GM21360 (cell line): ENCODE measurements around the gene GRIA1.

Experiments used
- ATAC-seq: cut with Tn5 transposase; IDR thresholded peaks from one replicate; pipeline ENCODE4 v1.9.1; 2021; ENCODE audit warnings: mild to moderate bottlenecking, moderate library complexity; ENCODE audit not compliant: unreplicated experiment

GRIA1 gene

DNA sequence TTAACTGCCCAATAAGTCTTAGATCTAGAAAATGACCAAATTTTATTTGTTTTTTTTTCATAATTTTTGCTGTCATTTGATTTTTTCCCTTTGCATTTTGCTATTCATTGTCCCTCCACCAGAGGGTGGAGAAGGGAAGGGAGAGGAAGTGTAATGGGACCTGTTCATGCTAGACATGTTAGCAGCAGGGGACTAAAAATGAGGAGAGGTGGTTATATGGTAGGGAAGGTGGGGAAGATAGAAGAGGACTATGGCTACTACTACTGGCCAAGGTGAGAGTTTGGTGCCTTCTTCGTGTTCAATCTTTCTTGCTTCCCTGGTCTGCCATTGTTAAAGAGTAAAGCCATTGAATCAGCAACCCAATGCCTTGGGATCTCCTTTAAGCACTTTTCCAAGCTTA is 6.4 kb downstream of the GRIA1 start:
- ATAC-seq = peak; percentile 52

DNA sequence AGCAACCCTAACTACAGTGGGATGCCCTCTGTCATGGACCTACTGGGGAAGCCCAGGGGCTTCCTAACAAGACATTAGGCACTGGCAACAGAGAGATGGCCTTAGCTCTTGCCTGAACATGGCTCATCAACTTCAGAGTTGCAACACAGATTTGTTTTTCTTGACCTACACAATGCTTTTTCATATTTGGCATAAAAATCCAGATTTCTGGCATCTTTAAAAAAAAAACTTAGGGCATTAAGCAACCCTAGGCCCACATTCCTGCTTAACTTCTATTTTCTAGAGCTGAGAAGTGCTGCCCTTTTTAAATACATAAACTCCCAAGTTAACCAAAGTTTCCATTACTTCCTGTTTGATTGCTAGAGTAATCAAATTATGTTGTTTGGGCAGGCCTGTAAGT is 8.0 kb downstream of the GRIA1 start:
- no peak for ATAC-seq

DNA sequence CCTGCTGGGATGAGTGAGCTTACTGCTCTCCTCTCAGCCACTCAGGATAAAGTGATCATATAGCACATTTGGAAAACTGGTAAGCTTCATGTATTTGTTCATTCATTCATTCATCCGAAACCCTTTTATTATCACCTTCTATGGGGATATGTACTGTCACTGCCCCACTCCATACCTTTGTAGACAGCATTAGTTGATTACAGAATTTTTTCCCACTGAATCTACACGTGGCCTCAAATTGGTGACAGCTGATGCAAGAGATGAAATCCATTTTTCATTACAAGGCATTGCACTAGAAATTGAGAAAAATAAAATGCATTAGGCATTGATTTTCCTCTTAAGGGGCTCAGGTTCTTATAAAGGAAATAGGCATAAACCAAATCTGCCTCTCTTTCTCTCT is 9.7 kb downstream of the GRIA1 start:
- ATAC-seq = no peak

DNA sequence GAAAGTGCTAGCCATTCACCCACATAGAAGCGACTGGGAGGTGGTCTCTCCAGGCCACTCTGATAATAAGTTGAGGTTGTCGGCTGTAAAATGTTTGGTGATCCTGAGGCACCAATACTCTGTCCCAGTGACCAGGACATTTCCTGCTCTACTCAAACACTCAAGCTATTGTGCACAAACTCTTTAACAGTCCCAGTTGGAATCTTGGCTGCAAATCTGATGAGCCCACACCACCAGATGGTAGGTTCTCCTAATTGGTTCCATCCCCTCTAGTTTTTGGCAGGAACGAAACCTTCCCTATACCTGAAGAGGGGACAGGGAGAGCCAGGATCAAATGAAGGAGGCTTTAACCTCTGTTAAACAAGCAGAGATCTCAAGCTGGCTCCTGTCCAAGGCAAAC is 14.3 kb downstream of the GRIA1 start:
- no peak for ATAC-seq

DNA sequence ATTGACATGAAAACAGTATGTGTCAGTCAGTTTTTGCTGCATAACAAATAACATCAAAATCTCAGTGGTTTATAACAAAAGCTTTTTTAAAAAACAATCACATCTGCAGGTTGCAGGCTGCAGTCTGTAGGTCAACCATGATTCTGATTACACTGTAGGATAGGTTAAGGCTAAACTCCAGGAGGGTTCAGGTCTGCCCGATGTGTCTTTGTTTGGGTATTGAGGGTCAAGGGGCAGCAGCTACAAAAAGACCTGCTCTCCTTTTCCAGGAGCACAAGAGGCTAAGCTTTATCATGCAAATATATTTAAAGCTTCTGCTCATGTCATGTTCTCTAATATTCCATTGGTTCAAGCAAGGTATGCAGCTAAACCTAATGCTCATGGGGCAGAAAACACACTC is 18.2 kb downstream of the GRIA1 start:
- no peak for ATAC-seq

DNA sequence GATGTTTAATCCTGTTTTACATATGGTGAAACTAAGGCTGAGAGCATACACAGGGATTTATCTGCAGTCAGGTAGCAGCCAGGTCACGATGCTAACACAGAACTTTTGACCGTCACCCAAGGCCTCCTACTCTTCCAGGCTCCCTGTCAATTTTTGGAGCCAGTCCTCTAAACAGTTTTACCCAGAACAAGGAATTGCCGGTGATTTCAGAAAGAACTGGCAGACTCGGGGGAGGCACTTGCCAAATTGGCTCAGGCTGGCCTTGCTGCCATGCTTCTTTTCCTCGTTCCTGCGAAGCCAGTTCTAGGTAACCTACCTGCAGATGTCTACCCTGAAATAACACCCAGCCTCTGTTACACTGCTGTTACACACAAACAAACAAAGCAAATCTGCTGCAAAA is 21.2 kb downstream of the GRIA1 start:
- no peak for ATAC-seq

DNA sequence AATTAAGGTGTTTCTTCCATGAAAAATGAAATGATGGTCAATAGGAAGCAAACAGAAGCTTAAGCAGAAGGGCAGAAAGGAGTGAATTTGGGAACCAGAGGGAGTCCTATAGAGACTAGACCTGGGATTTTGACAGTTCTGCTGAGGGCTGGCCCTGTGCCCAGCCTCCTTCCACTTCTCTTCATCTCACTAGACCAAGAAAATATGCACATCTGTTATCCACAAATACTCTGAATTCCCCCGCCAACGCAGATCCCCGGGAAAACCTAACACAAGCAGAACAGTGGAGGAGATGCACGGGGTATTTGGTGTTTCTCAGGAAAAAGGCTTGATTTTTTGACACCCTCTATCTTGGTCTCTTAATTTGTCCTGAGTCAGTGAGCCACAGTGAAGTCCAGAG is 22.7 kb downstream of the GRIA1 start:
- ATAC-seq = no peak

DNA sequence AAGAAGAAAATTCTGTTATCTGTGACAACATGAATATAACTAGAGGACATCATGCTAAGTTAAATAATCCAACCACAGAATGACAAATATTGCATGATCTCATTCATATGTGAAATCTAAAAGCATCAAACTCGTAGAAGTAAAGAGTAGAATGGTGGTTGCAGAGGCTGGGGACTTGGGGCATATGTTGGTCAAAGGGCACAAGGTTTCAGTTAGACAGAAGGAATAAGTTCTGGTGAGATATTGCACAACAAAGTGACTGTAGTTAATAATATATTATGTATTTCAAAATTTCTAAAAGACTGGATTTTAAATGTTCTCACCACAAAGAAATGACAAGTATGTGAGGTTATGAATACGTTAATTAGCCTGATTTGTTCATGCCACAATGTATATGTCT is 24.8 kb downstream of the GRIA1 start:
- no peak for ATAC-seq

DNA sequence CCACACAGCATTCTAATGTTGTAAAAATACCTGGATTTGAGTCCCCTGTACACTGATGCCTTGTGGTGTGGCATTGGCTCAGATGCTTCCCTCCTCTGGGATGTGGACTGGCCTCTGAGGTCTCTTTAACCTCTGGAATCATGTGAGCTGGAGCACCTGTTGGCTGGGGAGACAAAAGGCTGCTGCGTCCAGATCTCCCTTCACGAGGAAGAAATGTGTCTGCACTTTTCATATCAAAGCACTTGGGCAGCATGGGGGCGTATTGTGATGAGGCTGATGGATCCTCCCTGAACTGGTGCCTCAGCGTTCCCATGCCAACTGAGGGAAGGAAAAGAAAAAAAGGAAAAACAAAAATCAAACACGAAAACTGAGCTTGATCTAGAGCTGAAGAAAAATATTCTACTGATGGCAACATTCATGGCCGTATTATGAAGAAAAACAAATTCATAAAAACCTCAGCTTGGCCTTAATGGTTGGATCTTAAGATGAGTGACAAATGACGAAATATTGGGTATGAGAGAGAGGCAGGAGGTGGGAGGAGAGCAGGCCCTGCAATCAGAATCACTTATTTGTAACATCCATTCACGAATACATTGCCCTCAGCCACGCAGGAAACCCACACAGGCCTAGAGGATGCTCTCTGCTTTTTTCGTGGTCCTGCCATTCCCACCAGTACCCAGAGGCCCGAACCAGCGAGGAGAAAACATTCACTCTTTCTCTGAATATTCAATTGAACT is 26.2 kb downstream of the GRIA1 start:
- ATAC-seq = no peak

DNA sequence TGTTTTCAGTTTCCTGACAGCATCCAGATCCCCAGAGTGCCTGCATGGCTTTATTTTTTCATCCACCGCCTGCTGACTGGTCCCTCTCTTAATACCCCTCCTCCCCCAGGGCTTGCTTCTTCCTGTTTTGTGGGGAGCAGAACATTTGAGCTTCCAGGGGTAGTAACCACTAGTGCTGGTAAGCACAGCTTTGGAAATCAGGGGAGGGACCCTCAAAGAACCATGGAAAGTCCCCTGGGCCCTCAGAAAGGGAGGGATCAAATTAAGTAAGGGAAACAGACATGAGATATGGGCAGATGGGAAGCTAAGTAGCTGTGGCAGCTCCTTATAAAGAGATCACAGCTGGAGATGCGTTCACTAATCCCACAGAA is 26.8 kb downstream of the GRIA1 start:
- ATAC-seq = no peak

DNA sequence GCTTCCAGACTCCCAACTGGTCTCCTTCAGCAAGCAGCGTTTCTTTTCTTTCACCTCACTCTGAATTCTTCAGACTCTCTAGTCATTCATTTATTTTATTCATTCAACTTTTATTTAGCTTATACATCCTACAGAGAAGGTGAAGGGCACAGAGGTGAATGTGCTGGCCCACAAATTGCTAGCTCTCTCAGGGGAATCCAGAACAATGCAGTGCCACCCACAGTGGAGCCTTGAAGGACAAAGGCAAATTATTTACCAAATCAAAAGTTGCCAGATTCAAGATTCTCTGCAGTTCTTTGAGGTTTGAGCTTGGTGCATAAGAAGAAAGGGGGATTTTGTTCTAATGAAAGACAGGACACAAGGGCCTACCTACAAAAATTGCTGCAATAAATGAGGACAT is 29.7 kb downstream of the GRIA1 start:
- ATAC-seq = no peak

DNA sequence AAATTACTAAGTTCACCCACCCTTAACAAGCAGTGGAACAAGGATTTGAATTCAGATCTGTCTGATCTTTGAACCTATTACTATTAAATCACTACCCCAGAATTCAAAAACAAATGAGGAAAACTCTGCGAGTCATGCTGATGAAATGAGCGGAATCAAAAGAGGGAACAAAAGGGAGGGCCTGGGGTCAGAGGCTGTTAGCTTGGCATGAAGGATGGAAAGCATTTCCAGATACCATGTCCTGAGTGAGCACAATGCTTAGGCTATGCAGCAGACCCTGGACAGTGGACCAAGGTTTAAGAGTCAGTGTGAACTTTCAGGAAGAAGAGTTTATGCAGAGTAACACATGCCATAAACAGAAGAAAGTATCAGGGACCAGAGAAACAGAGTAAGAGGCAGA is 30.5 kb downstream of the GRIA1 start:
- no peak for ATAC-seq

DNA sequence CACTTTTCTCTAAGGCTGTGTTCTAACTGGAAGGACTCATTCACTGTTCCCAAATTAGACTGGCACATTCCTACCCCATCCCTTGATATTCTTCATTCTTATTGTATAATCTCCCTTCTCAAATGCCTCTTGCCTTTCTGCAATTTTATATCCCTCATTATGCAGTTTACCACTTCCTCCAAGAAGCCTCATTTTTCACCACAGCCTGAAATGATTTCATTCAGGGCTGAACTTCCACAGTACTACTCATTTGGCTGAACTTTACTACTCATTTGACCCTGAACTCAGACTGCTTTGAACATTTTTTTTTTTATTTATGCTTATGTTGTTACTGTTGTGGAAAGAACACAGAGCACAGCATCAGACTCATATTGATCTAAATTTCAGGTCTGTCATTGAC is 32.7 kb downstream of the GRIA1 start:
- no peak for ATAC-seq

DNA sequence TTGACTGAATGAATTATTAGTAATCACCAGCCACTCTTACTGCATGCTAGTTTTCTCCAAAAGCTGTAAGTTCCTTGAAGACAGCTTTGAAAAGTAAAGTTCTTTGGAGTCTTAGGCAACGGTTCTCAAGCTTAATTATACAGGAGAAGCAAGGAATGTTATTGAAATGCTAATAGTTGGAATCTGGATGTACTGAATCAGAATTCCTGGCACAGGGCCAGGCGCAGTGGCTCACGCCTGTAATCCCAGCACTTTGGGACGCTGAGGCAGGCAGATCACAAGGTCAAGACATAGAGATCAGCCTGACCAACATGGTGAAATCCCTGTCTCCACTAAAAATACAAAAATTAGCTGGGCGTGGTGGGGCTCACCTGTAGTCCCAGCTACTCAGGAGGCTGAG is 33.4 kb downstream of the GRIA1 start:
- ATAC-seq = no peak

DNA sequence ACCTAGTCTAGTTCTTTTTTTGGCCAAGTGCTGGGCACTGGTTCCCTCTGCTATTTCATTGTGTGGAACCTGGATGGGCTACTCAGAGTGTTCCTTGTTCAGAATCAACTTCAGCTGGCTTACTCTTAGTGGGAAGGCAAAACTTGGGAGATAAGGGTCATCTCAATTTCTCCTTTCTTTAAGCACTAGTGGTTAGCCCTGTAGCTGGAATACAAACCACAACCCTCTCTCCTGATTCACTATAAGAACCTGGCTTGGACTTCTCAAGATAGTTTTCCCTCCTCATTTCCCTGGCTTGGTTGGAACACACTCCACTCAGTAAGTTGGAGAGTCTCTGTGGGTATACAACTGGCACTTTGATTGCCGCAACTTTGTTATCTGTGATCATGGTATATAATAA is 35.1 kb downstream of the GRIA1 start:
- no peak for ATAC-seq

DNA sequence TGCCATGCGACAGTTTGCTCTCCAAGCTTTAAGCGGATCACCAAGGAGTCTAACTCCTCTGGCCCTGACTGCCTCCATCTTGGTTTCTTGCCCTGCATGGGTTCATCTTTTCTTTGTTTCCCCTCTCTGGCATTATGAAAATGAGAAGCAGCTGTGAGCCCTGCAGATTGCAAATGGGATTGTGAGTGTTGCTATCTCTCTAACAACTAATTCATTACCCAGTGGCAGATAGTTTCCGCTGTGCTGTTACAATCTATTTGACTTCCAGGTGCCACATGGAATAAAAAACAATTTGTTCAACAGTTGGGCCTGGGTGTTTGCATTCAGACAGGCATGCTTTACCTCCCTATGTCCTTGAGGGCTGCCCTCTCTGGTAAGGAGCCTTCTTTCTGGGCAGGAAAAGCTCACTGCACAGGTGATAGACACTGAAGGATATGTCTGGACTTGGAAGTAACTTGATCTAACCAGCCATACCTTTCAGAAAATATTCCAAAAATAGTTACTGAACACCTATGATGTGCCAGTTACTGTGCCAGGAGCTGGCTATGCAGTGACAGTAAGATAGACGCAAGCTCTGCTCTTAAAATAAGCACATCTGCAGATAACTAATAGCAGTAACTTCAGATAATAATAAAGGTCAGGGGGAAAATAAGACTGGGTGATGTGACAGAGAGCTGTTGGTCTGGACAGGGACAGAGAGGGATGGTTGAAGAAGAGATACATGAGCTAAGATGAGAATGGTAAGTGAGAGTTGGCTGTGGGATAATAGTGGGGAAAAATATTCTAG is 40.1 kb downstream of the GRIA1 start:
- ATAC-seq = no peak

DNA sequence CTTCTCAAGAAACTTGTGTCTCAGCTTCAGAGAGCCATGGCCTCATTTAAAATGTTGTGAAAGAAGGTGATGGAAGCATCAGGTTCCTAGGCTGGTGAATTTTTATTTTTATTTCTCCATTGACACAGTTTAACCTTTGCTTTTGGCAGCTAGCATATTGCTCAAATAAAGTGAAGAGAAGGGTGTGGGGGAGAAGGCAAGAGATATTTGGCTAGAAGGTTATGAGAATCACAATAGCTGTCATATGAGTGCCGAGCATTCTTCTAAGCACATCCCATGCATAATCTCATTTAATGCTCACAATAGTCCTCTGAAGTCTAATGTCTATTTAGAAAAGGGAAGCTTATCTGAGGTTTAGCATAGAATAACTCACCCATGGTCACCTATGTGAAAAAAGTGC is 43.1 kb downstream of the GRIA1 start:
- no peak for ATAC-seq

DNA sequence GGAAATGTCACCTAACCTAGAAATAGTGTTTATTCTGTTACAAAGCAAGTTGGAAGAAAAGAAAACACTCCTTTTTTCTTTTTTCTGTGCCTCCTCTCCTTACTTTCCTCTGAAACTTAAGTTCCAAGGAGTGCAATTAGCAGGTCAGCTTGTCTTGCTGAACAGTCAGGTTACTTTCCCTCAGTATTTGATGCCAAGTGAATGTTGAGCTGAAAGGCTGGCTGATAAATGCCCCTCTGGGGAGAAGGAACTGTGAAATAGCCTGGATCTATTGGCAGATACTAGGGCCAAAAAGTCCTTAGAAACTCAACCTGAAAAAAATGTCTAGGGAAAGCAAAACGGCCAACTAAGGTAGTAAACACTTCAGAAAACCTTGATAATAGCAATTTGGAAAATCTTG is 43.6 kb downstream of the GRIA1 start:
- no peak for ATAC-seq

DNA sequence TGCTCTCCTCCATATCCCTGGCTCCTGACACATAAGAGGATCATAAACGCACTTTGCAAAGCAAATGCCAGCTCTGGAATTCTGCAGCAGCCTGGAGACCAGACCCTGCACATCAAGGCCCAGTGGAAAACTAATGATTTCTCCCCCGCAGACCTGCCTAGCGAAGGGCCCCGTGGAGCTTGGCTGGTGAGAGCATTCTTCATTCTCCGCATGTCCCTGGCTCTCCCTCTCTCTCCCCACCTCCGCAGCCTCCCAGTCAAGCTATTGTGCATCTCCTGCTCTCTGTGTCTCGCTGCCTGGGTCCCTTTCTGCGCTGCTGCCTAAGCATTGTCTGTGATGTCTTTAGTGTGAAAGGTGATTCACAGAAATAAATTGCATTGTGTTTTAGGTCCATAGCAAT is 46.7 kb downstream of the GRIA1 start:
- ATAC-seq = no peak

DNA sequence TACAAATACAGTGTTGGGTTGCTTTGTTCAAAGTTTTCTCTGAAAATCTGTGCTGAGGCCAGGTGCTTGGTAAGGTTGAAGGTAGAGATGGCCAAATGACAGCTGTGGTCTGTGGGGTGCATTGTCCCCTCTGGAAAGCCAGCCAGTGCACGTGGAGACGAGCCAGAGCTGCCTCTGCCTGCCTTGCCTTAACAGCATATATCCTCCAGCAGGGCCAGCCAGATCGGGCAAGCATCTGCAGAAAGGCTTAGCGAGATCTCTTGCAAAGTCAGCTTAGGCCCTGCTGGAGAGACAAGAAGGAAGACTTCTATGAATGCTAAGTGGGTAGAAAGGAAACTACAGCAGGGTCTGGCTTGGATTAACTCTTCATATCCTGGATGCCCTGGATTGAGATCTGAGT is 49.5 kb downstream of the GRIA1 start:
- no peak for ATAC-seq

DNA sequence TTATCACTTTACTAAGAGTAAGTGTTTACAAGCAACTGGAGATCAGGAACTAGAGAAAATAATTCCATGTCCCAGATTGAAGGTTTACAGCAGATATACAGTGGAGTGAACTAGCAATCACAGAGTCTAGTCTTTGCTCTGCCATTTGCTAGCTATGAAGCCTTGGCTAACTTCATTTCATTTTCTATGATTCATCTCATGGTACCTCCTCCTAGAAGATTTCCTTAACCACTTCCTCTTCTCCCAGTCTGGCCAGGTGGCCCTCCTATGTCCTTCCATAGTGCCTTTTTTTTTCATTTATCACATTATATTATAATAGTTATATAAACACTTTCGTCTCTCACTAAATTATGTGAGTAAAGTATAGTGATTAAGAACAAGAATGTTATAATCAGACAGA is 52.1 kb downstream of the GRIA1 start:
- ATAC-seq = no peak

DNA sequence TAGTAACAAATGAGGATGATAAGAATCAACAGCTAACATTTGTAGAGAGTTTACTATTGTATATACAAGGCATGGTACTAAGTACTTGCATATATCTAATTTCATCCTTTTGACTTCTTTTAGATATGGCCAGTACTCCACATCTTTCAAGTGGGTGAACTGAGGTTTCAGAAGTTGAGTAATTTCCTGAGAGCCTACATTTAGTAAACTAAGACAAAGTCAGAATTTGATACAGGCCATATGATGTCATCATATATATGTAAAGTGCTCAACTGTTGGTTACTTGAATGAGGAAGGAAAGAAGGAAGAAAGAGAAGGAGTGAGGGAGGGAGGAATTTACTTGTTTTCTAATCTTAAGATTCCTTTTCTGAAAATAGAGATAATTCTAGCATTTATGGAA is 52.8 kb downstream of the GRIA1 start:
- no peak for ATAC-seq

DNA sequence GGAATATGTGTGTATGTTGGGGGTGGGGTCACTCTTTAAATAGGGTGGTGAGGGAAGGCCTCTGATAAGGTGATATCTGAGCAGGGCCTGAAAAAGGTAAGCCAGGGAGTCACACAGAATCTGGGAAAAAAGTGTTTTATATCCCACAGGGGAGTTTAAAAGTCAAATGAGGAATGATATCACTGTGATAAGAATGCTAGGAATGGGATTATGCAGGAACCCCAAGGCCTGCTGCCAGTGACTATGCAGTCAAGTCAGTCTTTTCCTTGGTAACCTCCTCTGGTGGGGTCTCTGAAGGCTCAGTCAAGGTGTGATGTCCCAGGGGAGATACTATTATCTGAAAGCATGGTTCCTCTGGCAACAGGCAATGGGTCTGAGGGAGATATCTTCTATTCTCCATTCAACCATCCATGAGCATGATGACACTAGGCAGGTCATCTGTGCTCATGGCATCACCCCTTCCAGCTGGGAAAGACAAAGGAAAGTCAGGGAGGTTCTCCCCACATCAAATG is 53.5 kb downstream of the GRIA1 start:
- ATAC-seq = no peak
